Fibroblast of skin of right biceps (primary cell): ENCODE measurements around the gene IGF2BP3.
A peak's percentile ranks its signal among the peaks of the same experiment; 100 is the strongest.

Source experiments
- DNase-seq: peaks from one replicate; pipeline ENCODE4 v3.0.0-alpha.2; 2013

The IGF2BP3 gene

DNA sequence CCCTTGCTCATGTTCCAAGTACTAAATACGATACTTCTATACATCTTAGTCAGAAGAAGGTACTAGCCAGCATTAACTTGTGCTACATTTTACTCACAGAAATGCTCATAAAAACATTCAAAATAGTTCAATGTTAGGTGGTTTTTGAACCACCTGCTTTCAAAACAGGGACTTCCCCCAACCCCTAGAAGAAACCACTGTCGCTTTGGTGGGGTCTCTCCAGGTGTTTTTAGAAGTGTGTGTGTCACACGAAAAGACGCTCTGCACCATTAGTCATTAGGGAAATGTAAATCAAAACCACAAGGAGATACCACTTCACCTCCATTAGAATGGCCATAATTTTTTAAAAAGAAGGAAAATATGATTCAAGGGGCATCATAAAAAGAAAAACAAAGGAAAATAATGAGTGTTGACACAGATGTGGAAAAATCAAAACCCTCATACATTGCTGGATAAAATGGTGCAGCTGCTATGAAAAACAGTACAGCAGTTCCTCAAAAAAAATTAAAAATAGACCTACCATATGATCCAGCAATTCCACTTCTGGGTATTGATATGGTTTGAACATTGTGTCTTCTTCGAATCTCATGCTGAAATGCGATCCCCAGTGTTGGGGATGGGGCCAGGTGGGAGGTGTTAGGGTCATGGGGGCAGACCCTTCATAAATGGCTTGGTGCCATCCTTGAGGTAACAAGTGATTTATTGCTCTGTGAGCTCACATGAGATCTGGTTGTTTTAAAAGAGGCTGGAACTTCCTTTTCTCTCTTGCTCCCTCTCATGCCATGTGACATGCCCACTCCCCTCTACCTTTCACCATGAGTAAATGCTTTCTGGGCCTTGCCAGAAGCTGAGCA lies 96.9 kb downstream of the IGF2BP3 start:
- peak; percentile 39 for DNase-seq

DNA sequence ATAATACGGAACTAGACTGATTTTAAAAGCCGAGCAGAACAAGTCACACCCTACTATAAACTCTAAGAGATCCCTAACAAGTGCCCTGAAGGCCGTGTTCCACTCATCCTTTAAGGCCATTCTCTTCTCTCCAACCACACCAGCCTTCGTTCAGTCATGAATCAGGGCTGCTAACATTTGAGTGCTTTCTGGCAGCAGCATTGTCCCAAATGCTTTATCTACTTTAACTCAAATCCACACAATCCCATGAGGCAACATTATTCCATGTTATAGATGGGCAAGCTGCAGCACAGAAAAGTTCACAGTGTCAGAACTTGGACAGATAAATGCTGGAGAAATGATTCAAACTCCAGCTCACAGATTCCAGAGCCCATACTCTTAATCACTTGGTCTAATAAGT lies 97.7 kb downstream of the IGF2BP3 start:
- no peak for DNase-seq

DNA sequence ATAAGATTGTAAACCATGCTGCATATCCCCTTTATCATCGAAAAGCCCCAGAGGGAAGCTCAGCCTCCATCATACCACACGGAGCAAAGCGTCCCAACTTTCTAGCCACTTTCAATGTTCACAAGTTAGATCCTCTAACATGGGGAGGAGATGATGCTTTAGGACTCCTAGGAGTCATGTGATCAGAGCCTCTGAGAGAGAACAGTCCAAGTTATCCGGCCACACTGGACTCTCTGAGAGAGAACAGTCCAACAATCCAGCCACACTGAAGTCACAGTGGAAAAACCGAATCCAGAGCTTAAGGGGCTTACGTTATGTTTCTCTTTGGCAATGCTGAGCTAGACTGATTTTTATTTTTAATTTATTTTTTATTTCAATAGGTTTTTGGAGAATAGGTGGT lies 98.6 kb downstream of the IGF2BP3 start:
- DNase-seq = no peak

DNA sequence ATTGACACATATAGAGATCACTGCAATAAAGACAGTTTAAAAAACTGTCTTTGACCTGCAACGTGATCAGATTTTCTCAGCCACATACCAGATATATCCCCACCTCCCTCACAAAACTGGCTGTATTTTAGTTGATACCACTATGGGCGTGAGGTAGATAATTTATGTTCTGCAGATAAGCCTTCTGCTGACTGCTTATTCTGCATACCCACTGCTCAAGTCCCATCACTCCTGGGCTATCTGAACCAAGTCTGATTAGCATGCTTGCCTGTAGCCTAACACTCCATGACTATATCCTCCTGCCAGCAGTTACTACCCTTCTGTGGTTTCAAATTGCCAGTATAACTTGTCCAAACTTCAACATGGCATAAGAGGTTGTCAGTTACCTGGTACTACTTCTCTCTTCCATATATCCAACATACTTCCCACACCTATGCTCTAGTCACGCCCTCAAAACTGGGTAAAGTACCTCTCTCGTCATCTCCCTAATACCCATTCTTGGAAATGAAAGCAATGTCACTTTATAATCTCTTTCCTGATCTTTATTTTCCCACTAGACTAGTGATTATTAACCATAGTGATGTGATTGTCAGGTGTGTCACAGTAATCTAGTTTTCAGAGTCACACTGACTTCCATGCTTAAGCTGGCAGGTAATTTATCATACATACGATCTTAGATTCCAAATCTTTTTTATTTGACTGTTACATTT lies 100.4 kb downstream of the IGF2BP3 start:
- DNase-seq = no peak

DNA sequence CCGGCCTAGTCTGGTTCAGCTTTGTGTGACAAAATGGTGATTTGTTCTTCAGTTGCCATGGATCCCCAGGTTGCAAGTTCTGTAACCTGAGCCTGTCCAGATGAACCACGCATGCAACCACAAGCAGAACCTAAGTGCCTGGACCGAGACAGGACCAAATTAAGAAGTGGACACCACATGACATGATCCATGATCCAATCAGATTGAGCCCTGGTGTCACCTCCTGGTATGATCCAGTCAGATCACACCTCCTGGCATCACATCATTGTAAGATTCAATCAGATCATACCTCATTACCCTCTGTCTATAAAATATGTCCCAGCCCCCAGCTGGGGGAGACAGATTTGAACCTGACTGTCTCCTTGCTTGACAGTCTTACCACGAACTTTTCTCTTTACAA lies 101.2 kb downstream of the IGF2BP3 start:
- DNase-seq = no peak

- DNase-seq = no peak
These were observed 112.1 kb downstream of the IGF2BP3 start for GRCh38 chr7:23358152-23358674.

DNA sequence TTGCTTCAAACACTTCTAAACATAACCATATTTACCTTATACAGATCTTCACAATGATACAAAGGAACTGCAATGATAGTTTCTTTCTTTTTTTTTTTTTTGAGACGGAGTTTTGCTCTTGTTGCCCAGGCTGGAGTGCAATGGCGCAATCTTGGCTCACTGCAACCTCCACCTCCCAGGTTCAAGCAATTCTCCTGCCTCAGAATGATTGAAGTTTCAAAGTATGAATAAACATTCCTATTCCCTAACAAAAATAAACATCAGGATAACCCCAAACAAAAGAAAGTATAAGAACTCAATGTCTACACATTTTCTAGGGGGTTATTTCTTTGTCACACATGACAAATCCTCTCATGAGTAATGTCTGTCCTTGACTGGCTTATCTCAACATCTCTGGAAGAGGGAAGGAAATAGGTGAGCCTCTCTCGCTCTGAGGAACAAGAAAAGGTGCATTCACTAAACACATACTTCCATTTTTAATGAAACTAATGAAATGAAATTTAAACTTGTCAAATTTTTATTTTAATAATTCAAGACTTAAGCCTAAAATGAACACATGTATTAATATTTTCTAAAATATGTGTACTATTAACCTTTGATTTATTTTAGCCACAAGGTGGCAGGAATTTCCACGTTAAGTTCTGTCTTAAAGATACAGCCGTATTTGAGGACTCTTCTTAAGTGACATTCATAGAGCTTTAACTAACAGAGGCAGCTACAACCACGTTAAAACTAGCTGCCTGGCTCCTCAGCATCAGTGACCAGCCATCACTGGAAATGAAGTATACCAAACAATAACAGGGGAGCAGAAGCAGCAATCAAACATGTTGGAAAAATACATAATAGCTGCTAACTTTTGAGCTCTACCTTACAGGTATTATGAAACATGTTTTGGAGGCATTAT lies 112.8 kb downstream of the IGF2BP3 start:
- DNase-seq = peak; percentile 46

DNA sequence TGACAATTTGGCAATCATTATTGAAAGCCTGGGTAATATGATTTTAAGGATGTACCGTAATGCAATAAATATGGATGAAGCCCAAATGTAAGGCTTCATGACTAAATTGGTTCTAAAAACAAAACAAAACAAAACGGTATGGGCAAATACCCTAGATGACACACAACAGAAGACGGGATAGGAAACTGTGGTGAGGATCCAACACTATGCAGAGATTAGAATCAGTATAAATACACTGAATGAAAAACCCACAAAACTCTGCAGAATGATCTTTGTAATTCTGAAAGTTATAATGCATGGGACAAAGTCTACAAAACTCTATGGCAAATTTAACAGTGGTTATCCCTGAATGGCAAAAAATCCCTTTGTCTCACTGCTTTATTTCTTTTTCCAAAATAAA lies 113.6 kb downstream of the IGF2BP3 start:
- peak; percentile 22 for DNase-seq

GRCh38 chr7:23356168-23356567 lies 114.1 kb downstream of the IGF2BP3 start:
- DNase-seq = no peak

DNA sequence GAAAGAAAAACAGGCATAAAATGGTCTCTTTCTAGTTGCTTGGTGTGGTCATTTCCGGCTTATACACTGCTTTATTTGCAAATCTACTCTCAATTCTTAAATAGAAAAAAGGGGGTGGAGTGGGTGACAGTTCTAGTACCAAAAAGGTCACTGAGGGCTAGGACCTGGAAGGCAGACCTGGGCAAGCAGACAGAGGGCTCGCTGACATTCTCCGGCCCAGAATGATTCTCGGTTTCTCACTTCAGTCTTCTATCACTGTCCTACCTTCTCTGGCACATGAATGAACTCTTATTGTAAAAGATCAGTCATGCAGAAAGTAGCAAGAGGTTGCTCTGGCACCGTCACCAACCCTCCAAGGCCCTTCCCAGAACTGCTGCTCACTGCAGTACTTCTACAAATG lies 117.1 kb downstream of the IGF2BP3 start:
- DNase-seq = no peak

DNA sequence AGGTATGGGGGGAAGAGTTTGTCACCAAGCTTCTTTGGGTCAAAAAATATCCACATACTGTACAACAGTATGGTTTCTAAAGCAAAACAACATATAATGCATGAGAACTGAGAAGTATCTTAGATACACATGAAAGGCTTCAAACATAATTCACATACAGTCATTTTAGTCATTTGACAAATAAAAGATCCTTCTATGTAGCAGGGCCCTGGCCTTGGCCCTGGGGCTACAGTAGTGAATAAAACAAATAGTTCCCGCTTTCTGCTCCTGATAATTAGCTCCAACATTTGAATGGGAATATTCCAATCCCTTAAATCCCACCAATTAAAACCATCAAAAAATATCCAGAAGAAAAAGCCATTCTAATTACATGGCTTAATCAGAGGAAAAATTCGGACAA lies 119.8 kb downstream of the IGF2BP3 start:
- DNase-seq = no peak

GRCh38 chr7:23349484-23350157 lies 120.7 kb downstream of the IGF2BP3 start:
- DNase-seq = peak; percentile 95

GRCh38 chr7:23347682-23348180 lies 122.6 kb downstream of the IGF2BP3 start:
- DNase-seq = peak; percentile 88

- DNase-seq = no peak
These were observed 123.1 kb downstream of the IGF2BP3 start for GRCh38 chr7:23347033-23347681.

DNA sequence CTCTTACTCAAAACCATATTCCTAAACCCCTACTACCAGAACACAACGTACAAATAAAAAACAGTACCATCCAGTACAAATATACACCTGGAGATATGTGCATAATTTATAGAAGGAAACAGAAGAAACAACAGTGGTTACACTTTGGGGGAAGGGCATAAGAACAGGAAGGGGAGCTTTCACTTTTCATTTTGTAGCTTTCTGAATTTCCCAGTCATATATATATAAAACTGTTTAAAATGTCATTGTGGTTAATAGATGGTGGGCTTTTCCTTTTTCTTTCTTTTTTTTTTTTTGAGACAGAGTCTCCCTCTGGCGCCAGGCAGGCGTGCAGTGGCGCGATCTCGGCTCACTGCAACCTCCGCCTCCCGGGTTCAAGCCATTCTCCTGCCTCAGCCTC lies 124.0 kb downstream of the IGF2BP3 start:
- no peak for DNase-seq

- DNase-seq = no peak
These were observed 124.7 kb downstream of the IGF2BP3 start for GRCh38 chr7:23345601-23346000.

GRCh38 chr7:23343806-23344475 lies 126.3 kb downstream of the IGF2BP3 start:
- peak; percentile 24 for DNase-seq

DNA sequence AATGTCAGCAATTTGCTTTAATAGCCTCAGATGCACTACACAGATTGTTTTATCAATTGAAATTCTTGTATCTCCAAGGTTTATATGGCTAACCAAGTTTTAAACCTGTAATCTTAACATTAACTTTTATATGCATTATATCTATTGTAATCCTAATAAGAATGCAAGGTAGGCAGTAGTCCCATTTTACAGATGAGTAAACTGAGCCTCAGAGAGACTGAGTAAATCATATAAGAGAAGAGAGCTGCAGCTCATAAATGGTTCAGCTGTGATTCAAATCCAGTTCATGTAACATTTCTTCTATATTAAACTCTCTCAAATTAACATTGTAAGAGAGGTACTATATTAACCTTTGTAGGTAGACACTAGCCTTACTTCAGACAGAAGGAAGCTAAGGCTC lies 127.2 kb downstream of the IGF2BP3 start:
- DNase-seq = no peak

DNA sequence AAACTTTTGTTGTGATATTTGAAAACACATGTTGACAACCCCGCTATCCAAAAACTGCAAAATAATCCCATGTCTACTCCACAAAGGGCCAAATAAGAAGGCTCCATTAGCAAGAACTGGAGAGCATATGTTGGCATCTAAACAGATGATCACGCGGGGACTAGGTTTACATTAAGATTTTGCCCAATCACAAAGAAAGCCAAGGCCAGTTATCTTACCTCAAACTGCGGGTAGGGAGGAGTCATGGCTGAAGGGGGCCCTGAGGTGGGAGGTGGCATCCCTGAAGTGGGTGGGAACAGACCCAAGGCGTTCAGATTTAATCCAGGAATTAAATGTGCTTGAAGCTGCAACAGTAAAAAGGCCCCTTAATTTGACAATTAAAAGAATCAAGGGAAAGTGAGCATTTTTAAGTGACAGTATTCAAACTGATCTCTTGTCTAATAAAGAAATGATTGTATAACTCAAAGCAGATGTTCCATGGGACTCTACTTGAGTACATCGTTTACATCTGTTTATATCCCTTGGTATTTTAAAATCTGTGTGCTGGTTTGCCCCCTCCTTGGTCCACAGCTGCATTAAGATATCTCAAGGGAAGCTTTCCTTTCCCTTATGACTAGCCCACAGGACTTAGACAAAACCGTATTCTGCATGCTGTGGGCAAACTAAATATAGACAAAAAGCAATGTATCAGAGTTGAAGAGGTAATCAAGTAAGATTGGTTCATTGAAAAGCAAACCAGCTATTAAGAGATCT lies 128.3 kb downstream of the IGF2BP3 start:
- no peak for DNase-seq

- no peak for DNase-seq
These were observed 131.4 kb downstream of the IGF2BP3 start for GRCh38 chr7:23338863-23339262.
